ENCODE data around the gene NOP56.

- TF ChIP-seq CTCF (IDR thresholded peaks at IDR 0.05) (no peak), POLR2A (IDR thresholded peaks at IDR 0.05) (no peak)
Observed at GRCh38 chr20:2655331-2656116, 3.1 kb downstream of the NOP56 start.
